SIG-M5 treated with dmso at 0.1 percent for 504 hours (cell line): Measurements from ENCODE around the gene ASB18.

Source experiments
- DNase-seq: peaks from one replicate; lab custom pipeline; 2025; ENCODE audit not compliant: unreplicated experiment; lab: John Stamatoyannopoulos, UW

Gene ASB18

GRCh38 chr2:236209996-236210395, 54.2 kb downstream of the ASB18 start:
- DNase-seq, result no peak

DNA sequence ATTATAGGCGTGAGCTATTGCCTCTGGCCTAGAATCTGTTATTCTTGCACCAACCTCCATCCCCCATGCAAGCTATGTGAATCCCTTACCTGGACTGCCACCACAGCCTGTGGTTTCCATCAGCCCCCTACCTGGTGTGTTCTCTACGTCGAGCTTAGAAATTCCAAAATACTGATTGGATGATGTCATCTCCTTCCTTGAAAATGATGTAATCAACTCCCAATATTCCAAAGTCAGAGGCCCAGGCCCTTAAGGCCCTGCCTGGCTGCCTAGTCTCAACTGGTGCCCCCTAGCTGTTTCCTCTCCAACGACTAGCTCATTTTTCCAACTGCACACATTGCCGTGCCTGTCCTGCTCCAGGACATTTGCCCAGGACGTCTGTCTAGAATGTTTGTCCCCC, 54.7 kb downstream of the ASB18 start:
- DNase-seq, result no peak

DNA sequence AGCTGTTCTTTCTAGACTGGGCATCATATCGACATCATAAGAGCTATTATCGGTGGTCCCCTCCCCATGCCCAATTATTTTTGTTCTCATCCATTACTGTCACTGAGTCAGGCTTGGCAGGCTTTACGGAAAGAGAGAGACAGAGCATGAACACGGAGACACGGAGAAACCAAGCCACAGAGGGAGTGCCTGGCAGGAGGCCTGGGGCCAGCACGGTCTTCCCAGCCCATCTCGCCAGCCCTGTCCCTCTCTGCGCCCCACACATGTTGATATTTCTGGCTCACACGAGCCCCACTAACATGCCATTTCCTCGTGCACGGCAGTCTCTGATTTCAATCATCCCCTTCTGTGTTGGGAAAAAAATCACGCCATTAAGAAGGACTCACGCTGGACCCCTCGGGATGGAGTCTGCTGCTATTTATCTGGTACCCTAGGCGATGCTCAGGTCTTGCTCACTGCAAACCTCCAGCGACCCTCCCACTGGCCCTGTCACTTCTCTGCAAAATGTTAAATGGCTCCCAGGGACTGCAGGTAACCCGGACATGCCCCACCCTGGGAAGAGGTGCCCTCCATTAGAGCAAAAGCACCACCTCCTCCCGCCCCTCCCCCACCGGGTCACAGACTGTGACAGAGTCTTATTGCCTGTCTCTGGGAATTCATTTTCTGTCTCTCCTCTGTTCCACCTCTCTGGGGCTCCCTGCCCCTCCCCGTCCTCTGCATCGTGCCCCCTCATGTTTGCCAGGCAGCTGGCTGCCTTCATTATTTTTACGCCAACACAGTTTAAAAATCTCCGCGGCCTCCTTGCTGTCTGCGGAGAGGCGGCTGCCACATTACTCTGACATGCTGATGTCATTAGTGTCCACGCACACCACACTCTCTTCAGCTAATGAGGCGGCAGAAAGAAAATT, 55.9 kb downstream of the ASB18 start:
- DNase-seq, result no peak

DNA sequence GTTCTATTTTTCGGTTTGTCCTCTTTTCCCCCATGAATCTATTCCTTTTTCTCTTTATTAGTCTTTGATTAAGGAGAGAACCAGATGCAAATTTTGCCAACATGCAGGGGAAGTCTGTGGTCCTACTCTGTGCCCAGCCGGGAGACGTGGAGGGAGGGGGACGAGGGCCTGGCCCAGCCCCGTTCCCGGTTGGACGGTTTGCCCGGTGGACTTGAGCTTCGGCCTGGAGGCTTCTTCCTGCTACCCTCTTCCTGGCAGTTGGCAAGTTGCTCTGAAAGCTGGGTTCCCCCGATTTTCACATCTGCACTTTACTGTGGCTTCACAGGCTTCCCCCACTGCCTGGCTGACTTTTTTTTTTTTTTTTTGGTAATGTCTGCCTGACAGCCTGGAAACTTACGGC, 56.7 kb downstream of the ASB18 start:
- no peak for DNase-seq

- no peak for DNase-seq
These were observed 58.1 kb downstream of the ASB18 start for GRCh38 chr2:236205867-236206645.

GRCh38 chr2:236204953-236205352, 59.3 kb downstream of the ASB18 start:
- no peak for DNase-seq

DNA sequence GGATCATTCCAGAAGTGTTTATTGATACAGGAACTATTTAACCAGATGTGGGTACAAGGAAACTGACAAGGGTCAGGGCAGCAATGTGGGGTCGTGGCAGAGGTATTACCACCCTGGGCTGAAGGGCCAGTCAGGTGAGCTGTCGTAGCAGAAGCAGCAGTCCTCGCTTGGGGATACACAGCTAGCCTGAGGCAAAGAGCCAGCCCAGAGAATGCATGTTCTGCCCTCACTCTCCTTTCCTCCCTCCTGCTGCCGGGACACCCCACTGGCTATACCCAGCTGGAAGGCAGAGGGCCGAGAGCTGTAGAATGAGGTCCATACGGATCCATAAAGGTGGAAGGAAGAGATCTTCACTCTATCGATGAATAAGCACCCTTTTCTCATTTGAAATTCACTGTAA, 63.8 kb downstream of the ASB18 start:
- no peak for DNase-seq

- no peak for DNase-seq
These were observed 67.8 kb downstream of the ASB18 start for GRCh38 chr2:236196366-236196765.

GRCh38 chr2:236195726-236196125, 68.5 kb downstream of the ASB18 start:
- no peak for DNase-seq

DNA sequence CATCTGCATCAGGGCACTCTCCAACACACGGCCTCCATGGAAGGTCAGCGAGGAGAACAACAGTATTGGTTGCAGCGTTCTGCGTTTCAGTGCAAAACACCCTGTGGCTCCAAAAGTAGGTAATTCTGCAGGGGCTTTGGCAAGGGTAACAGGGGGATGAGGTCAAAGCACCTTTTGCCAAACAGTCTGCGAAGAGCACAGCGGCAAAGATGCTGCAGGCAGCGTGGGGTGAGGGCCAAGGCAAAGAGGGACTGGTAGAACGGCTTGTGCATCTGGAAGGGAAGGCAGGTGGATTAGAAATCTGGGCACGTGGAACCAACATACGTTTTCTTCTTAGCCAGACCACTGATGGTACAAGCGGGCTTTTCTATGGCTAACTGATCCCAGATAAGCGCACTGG, 69.4 kb downstream of the ASB18 start:
- no peak for DNase-seq

DNA sequence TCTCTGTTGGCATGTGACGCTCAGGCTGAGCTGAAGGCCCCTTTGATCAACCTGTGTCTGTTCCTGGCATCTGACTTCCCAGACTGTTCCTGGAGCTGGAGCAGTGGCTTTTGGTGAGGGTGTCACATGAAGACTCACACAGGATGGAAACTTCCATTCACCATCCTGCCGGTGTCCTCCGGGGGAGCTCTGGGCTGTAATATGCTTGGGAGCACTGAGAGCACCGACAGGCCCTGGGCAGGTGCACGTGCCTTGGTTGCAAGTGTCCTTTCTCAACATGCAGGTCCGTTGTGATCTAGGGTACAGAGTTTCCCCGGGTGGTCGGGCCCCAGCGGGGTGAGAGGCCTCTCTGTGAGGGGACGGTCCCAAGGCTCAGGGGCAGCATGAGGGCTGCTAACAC, 71.2 kb downstream of the ASB18 start:
- no peak for DNase-seq

DNA sequence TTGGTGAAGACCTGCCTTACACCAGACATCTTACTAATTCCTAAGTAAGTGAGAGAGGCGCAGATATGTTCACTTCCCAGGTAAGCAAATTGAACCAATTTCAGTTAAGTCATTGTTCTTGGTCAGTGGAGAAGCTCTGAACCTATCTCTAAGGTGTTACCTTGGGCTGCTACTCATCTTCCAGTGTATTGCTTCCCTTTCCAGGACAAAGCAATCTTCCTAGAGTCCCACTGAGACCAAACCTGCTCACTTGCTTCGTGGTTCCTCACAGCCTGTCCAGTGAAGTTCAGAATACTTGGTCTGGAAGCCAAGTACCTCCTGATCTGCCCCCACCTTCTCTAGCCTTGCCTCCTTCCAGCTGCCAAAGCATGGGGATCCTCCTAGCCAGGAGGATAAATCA, 73.5 kb downstream of the ASB18 start:
- DNase-seq, result no peak

GRCh38 chr2:236184701-236185100, 79.5 kb downstream of the ASB18 start:
- no peak for DNase-seq

GRCh38 chr2:236180831-236181453, 83.3 kb downstream of the ASB18 start:
- peak; percentile 57 for DNase-seq

GRCh38 chr2:236180076-236180816, 84.0 kb downstream of the ASB18 start:
- no peak for DNase-seq

DNA sequence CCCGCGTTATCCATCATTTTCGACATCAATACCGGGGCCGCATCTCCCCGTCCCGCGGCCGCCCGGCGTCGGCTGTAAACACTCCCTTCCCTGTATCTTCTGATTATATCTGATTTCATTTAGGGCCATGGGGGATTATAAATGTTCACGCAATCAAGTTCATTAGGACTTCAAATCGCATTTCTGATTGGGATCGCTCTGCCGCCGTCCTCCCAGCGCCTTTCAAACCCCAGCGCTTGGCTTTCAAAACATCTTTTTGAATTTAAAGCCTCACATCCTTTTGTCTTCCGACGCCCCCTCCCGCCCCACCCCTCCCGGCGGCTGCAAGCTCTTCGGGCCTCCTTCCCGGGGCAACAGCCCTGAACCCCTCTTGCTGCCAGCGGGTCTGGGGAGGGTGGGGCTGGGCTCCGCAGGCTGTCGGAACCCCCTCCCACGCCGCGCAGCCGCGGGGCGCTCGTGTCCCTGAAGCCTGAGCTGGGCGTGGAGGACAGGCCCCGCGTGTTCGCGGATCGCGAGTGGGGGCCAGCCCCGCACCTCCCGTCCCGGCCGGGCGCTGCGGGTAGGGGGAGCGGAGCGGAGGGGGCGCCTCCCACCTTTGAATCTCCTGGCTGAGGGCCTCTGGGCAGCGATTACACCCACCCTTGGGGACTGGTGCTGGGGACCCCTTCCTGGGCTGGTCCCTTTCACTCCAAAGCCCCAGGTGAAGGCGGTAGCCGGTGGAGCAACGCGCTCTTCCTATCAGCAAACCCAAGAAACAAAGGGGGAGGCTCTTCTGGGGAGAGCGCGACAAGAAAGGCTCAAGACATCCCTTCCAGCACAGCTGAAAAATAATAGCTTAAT, 84.8 kb downstream of the ASB18 start:
- no peak for DNase-seq

GRCh38 chr2:236178890-236179235, 85.3 kb downstream of the ASB18 start:
- no peak for DNase-seq

GRCh38 chr2:236177967-236178889, 86.0 kb downstream of the ASB18 start:
- no peak for DNase-seq

DNA sequence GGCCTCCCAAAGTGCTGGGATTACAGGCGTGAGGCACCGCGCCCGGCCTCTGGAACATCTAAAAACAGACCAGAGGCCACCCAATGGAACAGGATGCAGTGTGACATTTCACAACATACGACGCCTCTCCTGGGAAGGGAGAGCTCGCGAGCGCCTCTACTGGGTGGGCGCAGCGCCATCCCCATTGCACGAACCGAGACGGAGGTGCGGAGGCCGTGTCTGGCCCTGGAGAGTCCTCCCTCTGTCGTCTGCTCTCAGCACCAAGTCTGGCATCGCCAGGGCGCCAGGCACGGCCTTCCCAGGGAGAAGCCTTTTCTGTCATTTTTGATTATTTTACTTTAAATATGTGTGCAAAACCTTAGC, 86.6 kb downstream of the ASB18 start:
- DNase-seq, result no peak
